HG03460 (cell line): ENCODE measurements around the gene CMIP.

Source experiments
- ATAC-seq: cut with Tn5 transposase; IDR thresholded peaks from one replicate; pipeline ENCODE4 v1.9.1; 2021; ENCODE audit not compliant: unreplicated experiment

Gene CMIP

GRCh38 chr16:81649561-81650184 lies 205.1 kb downstream of the CMIP start:
- no peak for ATAC-seq

GRCh38 chr16:81650281-81650680 lies 205.7 kb downstream of the CMIP start:
- ATAC-seq: no peak

GRCh38 chr16:81650982-81651562 lies 206.5 kb downstream of the CMIP start:
- ATAC-seq: no peak

GRCh38 chr16:81651758-81652718 lies 207.4 kb downstream of the CMIP start:
- ATAC-seq: no peak

GRCh38 chr16:81652798-81653505 lies 208.3 kb downstream of the CMIP start:
- no peak for ATAC-seq

DNA sequence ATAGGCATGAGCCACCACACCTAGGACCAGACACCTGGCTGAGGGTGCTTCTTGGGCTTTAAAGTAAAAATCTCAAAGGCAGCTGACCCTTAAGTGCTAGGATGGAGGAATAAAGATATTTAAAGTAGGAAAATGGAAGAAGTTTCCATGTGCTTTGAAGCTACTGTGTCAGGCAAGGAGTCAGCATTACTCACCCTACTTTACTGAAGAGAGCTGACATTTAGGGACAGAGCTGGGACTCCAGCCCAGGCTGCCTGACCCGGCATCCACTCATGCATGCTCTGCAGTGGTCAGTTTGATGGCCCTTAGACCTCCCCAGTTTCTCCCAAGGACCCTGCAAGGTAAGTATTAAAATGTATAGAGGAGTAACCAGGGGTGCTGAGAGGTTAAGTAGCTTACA lies 209.7 kb downstream of the CMIP start:
- ATAC-seq: no peak

- ATAC-seq: no peak
These were observed 211.0 kb downstream of the CMIP start for GRCh38 chr16:81655469-81656162.

- no peak for ATAC-seq
These were observed 212.6 kb downstream of the CMIP start for GRCh38 chr16:81657224-81657623.

GRCh38 chr16:81657781-81658180 lies 213.2 kb downstream of the CMIP start:
- no peak for ATAC-seq

DNA sequence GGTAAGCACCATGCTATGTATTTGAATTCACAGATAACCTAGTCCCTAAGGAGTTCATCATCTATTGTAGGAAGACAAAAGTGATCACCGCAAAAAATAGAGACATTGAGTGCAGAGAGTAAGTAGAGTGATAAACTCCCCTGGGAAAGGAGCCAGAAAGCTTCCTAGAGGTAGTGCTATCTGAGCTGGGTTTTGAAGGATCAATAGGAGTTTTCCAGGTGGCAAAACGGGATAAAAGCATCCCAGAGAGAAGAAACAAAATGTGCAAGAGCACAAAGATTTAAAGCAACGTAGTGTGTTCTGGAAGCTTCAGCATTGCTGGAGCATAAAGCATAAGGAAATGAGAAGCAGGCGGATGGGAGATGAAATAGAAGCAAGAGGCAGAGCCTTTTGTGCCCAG lies 213.8 kb downstream of the CMIP start:
- no peak for ATAC-seq

GRCh38 chr16:81659249-81659648 lies 214.6 kb downstream of the CMIP start:
- no peak for ATAC-seq

- no peak for ATAC-seq
These were observed 216.5 kb downstream of the CMIP start for GRCh38 chr16:81661082-81661481.

DNA sequence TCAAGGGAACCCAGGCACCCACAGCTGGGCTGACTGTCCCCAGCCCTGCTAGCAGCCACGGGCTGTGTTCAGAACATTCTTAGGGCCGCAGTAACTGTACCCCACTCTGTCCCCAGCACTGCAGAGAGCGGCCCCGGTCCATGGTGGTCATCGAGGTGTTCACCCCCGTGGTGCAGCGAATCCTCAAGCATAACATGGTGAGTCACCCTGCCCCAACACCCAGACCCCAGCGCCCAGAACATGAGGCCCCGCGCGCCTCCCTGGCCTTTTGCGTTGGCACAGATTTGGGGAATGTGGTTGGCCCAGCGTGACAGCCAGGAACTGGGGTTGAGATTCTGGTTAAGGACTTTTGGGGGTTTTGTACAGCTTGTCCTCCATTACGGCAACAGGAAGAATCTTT lies 219.5 kb downstream of the CMIP start:
- ATAC-seq: no peak

- no peak for ATAC-seq
These were observed 221.0 kb downstream of the CMIP start for GRCh38 chr16:81665588-81665987.

GRCh38 chr16:81666113-81666512 lies 221.5 kb downstream of the CMIP start:
- ATAC-seq: no peak

GRCh38 chr16:81668243-81669097 lies 223.9 kb downstream of the CMIP start:
- no peak for ATAC-seq

DNA sequence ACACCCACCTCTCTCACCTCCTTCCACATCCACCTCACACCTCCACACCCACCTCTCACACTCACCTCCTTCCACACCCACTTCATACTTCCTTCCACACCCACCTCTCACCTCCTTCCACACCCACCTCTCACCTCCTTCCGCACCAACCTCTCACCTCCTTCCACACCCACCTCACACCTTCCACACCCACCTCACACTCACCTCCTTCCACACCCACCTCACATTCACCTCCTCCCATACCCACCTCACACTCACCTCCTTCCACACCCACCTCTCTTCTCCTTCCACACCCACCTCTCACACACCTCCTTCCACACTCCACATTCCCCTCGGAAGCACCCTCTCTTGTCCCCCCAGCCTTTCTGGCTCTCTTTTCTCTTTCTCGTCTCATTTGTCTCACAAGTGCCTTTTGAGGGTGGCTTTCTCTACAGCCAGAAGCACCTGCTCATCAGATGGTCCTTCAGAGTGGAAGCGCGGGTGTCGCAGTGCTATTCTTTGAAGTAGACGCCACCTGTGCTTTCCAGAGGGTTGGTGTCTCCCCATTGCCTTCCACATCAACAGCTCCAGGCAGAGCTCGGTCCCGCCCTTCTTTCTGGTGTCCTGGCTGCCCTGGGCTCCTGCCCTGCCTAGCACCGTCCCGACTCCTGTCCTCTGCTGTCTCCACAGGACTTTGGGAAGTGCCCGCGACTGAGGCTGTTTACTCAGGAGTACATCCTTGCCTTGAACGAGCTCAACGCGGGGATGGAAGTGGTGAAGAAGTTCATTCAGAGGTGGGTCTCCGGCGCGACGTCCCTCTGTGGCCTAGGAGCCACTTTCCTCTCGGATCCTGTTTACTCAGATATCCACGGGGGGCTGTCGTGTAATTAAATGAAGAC lies 225.1 kb downstream of the CMIP start:
- no peak for ATAC-seq

GRCh38 chr16:81671738-81672597 lies 227.4 kb downstream of the CMIP start:
- no peak for ATAC-seq
